ENCODE results near the gene PLCD3.

PLCD3 gene

DNA sequence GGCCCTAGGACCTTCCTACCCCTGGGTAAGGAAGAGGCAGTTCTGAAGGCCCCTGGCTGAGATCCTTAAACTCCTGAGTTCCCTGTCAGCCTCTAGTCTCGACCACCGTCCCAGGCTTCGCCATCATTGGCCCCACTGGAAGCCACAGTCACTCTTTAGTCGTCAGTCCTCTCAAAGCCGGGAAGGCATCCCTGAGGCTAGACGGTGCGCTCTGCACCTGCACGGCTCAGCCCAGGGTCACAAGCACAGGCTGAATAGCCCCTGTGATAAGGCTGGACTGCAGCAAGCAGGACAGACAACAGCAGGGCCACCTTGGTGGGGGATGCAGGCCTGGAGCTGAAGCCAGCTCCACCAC, 12.7 kb upstream of the PLCD3 start:
- Histone ChIP-seq H3K36me3 (ENCODE audit: control insufficient read depth in 2 of 2, insufficient read depth in 2 of 2, low read length in 2 of 2) (no peaks in the 10 kb centered on the region), H3K9me3 (ENCODE audit: control insufficient read depth in 2 of 2, low read length in 2 of 2) (no peaks in the 10 kb centered on the region), H3K4me3 (ENCODE audit: low read length in 2 of 2) (peak overlapping the region in 1 of 2 donors; percentile 20), H3K9ac (ENCODE audit: low read depth in 1 of 2, low read length in 2 of 2) (peak overlapping the region; percentile 4 to 77), H3K27me3 (ENCODE audit: control insufficient read depth in 2 of 2, insufficient read depth in 2 of 2, low read length in 2 of 2) (no peaks in the 10 kb centered on the region), H3K27ac (ENCODE audit: low read depth in 2 of 2, low read length in 2 of 2) (peak overlapping the region; percentile 82 to 87), H3K4me1 (ENCODE audit: control insufficient read depth in 2 of 2, insufficient read depth in 2 of 2, low read length in 2 of 2) (peaks cover 26 to 36% of the 10 kb centered on the region in 2 donors)

DNA sequence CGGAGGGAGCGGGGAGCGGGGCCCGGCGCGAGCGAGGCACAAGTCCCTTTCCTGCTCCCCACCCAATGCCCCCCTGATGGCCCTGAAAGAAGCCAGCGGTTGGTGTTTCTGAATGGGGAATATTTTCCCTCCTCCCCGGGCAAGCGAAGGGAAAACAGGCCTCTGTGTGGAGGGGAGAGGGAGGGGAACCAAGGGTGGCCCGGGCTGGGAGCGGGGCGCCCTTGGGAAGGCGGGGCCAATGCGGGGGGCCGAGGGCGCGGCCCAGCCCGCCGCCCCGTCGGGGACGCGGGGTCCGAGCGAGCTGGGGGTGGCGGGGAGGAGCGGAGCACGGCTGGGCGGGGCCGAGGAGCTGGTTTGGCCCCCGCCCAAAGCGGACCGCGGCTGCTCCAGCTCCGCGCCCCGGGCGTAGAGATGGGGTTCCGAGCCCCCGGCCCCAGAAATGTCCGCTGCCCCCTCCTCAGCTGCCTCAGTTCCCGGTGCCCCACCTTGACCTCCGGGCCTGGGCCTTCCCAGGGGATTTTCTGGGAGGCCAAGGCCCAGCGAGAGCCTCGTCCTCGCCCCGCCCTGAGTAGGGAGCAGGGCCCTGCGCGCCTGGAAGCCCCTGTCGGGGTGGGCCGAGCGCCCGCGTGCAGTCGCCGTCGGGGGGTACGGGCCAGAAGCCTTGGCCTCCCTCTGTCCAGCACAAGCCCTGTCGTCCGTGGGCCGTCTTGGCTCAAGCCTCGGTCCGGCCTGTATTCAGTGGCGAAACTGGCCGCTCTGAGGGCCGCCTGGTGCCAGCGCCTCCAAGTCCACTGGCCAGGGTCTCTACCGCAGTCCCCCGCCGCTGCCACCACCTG, 12.1 kb upstream of the PLCD3 start:
- Histone ChIP-seq H3K4me1 (ENCODE audit: control insufficient read depth in 2 of 2, insufficient read depth in 2 of 2, low read length in 2 of 2) (peaks cover 26 to 36% of the 10 kb centered on the region in 2 donors), H3K27me3 (ENCODE audit: control insufficient read depth in 2 of 2, insufficient read depth in 2 of 2, low read length in 2 of 2) (no peaks in the 10 kb centered on the region), H3K9ac (ENCODE audit: low read depth in 1 of 2, low read length in 2 of 2) (peak overlapping the region; percentile 52 to 77), H3K27ac (ENCODE audit: low read depth in 2 of 2, low read length in 2 of 2) (peak overlapping the region; percentile 82 to 87), H3K9me3 (ENCODE audit: control insufficient read depth in 2 of 2, low read length in 2 of 2) (no peaks in the 10 kb centered on the region), H3K36me3 (ENCODE audit: control insufficient read depth in 2 of 2, insufficient read depth in 2 of 2, low read length in 2 of 2) (no peaks in the 10 kb centered on the region), H3K4me3 (ENCODE audit: low read length in 2 of 2) (peak overlapping the region; percentile 20 to 56)

DNA sequence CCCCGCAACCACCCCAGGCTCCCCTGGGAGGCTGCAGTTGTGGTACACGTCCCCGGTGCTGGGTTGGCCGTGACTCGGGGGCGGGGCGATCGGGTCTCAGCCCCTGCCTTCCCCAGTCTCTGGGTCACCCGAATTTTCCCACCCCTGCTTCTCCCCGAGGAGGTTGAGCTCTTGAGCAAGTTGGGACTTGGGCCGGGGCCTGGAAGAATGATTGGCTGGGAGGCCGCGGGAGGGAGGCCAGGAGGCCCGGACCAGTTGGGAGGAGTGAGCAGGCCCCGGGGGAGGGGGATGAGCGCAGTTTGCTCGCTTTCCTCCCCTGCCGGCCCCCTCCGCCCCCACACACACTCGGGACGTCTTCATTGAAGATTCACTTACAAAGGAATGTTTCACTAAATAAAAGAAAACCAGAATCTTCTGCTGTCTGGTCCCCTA, 11.5 kb upstream of the PLCD3 start:
- peak overlapping the region; percentile 20 to 56 for H3K4me3 ChIP-seq (ENCODE audit: low read length in 2 of 2)
- H3K9ac ChIP-seq (ENCODE audit: low read depth in 1 of 2, low read length in 2 of 2): peak overlapping the region; percentile 52 to 77
- peaks cover 25 to 30% of the 10 kb centered on the region in 2 donors for H3K4me1 ChIP-seq (ENCODE audit: control insufficient read depth in 2 of 2, insufficient read depth in 2 of 2, low read length in 2 of 2)

DNA sequence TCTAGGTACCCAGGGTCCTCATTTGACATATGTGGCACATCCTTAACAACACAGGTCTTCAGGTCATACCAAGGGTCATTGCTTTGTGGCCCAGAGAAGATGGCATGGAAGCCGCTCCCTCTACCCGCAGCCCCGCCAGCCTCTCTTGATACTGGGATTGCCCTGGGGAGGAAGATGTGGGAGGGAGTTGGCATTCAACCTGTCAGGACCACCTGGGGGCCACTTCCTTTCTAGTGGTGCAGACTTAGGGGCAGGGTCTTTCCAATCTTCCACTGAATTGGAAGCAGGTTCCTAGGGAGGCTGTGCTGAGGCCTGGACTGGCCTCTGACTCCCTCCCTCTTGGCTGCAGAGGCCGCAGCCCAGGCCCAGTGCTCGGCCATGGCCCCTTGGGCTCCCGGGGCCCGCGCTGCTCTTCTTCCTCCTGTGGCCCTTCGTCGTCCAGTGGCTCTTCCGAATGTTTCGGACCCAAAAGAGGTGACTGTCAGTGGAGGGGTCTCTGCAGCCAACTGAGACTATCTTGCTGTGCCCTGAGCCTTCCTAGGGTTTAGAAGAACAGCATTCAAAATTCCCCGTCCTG, 10.9 kb upstream of the PLCD3 start:
- Histone ChIP-seq H3K9me3 (ENCODE audit: control insufficient read depth in 2 of 2, low read length in 2 of 2) (no peaks in the 10 kb centered on the region), H3K27me3 (ENCODE audit: control insufficient read depth in 2 of 2, insufficient read depth in 2 of 2, low read length in 2 of 2) (no peaks in the 10 kb centered on the region), H3K4me3 (ENCODE audit: low read length in 2 of 2) (no peak overlapping the region), H3K9ac (ENCODE audit: low read depth in 1 of 2, low read length in 2 of 2) (peak overlapping the region in 1 of 2 donors; percentile 77), H3K27ac (ENCODE audit: low read depth in 2 of 2, low read length in 2 of 2) (peak overlapping the region; percentile 82 to 87), H3K4me1 (ENCODE audit: control insufficient read depth in 2 of 2, insufficient read depth in 2 of 2, low read length in 2 of 2) (peaks cover 21 to 27% of the 10 kb centered on the region in 2 donors), H3K36me3 (ENCODE audit: control insufficient read depth in 2 of 2, insufficient read depth in 2 of 2, low read length in 2 of 2) (peaks cover 0 to under 1% of the 10 kb centered on the region in 2 donors)

More for the DNA sequence above, 11.5 kb upstream of the PLCD3 start:
- Histone ChIP-seq H3K27me3 (ENCODE audit: control insufficient read depth in 2 of 2, insufficient read depth in 2 of 2, low read length in 2 of 2) (no peaks in the 10 kb centered on the region), H3K27ac (ENCODE audit: low read depth in 2 of 2, low read length in 2 of 2) (peak overlapping the region; percentile 82 to 87), H3K36me3 (ENCODE audit: control insufficient read depth in 2 of 2, insufficient read depth in 2 of 2, low read length in 2 of 2) (no peaks in the 10 kb centered on the region), H3K9me3 (ENCODE audit: control insufficient read depth in 2 of 2, low read length in 2 of 2) (no peaks in the 10 kb centered on the region)

DNA sequence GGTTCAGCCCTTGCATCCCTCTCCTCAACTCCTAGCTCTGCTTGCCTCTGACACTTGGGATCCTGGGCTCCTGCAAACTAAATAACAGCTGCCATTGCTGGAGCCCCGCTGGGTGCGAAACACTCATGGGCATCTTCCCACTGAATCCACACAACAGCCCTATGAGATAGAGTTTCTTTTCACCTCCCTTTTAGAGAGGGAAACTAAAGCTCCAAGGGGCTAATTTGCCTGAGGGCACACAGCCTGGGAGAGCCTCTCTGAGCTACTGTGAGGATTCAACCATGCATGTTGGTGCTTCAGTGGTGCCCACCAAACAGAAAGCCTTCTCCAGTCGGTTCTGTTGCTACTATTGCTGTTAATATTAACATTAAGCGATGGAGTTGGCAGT, 7.2 kb upstream of the PLCD3 start:
- Histone ChIP-seq H3K36me3 (ENCODE audit: control insufficient read depth in 2 of 2, insufficient read depth in 2 of 2, low read length in 2 of 2) (peaks cover 0 to 3% of the 10 kb centered on the region in 2 donors), H3K9ac (ENCODE audit: low read depth in 1 of 2, low read length in 2 of 2) (no peak overlapping the region), H3K27ac (ENCODE audit: low read depth in 2 of 2, low read length in 2 of 2) (no peak overlapping the region), H3K4me1 (ENCODE audit: control insufficient read depth in 2 of 2, insufficient read depth in 2 of 2, low read length in 2 of 2) (peaks cover 17 to 26% of the 10 kb centered on the region in 2 donors), H3K9me3 (ENCODE audit: control insufficient read depth in 2 of 2, low read length in 2 of 2) (no peaks in the 10 kb centered on the region), H3K4me3 (ENCODE audit: low read length in 2 of 2) (no peak overlapping the region), H3K27me3 (ENCODE audit: control insufficient read depth in 2 of 2, insufficient read depth in 2 of 2, low read length in 2 of 2) (no peaks in the 10 kb centered on the region)

DNA sequence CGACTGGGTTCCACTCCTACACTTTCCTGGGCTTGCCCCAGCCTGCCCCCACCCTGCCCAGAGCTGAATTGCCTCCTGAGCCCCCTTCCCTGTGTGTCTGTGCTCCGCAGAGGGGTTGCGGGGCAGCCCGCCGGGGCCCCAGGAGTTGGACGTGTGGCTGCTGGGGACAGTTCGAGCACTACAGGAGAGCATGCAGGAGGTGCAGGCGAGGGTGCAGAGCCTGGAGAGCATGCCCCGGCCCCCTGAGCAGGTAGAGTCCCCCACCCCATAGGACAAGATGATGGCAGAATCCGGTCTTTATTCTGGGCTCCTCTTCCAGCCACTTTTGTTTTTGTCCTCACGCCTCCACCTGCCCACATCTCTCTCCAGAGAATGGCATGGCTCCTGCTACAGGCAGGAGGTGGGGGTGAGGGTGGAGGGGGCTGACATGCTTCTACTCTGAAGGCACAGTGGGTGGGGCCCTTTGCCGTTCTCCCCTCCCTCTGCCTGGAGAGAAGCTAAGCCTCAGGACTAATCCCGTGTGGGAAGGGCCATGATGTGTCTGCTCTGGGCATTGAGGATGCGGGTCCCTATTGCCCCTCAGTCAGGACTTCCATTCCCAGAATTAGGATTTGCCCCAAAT, 6.7 kb upstream of the PLCD3 start:
- H3K36me3 ChIP-seq (ENCODE audit: control insufficient read depth in 2 of 2, insufficient read depth in 2 of 2, low read length in 2 of 2): peaks cover 0 to 3% of the 10 kb centered on the region in 2 donors
- H3K27me3 ChIP-seq (ENCODE audit: control insufficient read depth in 2 of 2, insufficient read depth in 2 of 2, low read length in 2 of 2): no peaks in the 10 kb centered on the region
- no peaks in the 10 kb centered on the region for H3K9me3 ChIP-seq (ENCODE audit: control insufficient read depth in 2 of 2, low read length in 2 of 2)
- H3K4me3 ChIP-seq (ENCODE audit: low read length in 2 of 2): no peak overlapping the region
- no peak overlapping the region for H3K9ac ChIP-seq (ENCODE audit: low read depth in 1 of 2, low read length in 2 of 2)
- peaks cover 14 to 23% of the 10 kb centered on the region in 2 donors for H3K4me1 ChIP-seq (ENCODE audit: control insufficient read depth in 2 of 2, insufficient read depth in 2 of 2, low read length in 2 of 2)
- H3K27ac ChIP-seq (ENCODE audit: low read depth in 2 of 2, low read length in 2 of 2): no peak overlapping the region

DNA sequence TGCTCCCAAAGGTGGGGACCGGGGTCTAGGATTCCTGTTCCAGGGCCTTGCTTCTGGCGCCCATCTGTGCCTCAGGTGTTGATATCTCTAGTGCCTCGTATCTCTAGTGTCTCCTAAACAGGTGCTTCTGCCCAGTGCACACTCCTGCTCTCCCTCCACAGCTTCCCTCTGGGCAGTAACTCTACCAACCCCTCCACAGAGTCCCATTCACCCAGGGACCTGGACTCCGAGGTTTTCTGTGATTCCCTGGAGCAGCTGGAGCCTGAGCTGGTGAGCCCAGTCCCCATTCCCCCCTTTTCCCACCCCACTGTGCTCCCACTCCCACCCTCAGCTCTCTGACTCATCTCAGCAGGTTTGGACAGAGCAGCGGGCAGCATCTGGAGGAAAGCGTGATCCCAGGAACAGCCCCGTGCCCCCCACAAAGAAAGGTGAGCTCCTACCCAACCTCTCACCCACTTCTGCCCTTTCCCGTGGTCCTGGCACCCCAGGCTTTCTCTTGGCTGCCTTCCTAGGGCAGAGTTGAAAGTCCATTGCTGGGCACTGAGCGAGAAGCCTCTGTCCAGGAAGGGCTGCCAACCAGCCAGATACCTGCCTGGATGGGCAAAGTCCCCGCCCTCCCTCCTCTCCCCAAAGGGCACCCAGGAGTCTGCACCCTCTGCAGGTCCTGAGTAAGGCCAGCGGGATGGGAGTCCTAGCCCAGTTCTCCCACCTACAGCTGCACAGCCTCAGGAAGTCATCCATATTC, 5.4 kb upstream of the PLCD3 start:
- no peaks in the 10 kb centered on the region for H3K27me3 ChIP-seq (ENCODE audit: control insufficient read depth in 2 of 2, insufficient read depth in 2 of 2, low read length in 2 of 2)
- H3K27ac ChIP-seq (ENCODE audit: low read depth in 2 of 2, low read length in 2 of 2): no peak overlapping the region
- H3K9ac ChIP-seq (ENCODE audit: low read depth in 1 of 2, low read length in 2 of 2): no peak overlapping the region
- H3K4me3 ChIP-seq (ENCODE audit: low read length in 2 of 2): no peak overlapping the region
- no peaks in the 10 kb centered on the region for H3K9me3 ChIP-seq (ENCODE audit: control insufficient read depth in 2 of 2, low read length in 2 of 2)
- H3K36me3 ChIP-seq (ENCODE audit: control insufficient read depth in 2 of 2, insufficient read depth in 2 of 2, low read length in 2 of 2): peaks cover 0 to 3% of the 10 kb centered on the region in 2 donors
- H3K4me1 ChIP-seq (ENCODE audit: control insufficient read depth in 2 of 2, insufficient read depth in 2 of 2, low read length in 2 of 2): peaks cover 17 to 22% of the 10 kb centered on the region in 2 donors

DNA sequence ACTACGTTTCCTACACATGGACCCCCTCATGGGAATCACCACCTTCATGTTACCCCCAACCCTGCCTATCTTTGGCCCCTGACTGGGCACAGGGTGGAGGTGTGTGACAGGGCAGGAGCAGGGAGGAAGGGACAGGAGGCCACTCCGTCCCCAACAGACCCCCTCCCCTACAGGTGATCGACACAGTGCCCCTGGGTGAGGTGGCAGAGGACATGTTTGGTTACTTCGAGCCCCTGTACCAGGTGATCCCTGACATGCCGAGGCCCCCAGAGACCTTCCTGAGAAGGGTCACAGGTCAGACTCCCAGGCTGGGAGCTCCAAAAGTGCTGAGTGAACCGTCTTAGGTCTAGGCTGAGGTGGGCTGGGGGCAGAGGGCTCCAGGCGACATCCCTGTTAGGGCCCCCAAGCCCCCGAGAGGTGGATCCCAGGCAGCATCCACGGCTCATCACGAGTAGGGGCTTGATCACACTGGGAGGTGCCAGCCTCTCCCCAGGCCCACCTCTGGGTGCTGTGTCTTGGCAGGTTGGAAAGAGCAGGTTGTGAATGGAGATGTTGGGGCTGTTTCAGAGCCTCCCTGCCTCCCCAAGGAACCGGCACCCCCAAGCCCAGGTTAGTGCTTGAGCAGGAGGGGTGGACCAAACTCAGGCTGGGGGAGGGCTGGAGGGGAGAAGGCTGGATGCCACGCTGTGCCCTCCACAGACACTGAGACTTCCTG, 4.7 kb upstream of the PLCD3 start:
- Histone ChIP-seq H3K27ac (ENCODE audit: low read depth in 2 of 2, low read length in 2 of 2) (no peak overlapping the region), H3K9me3 (ENCODE audit: control insufficient read depth in 2 of 2, low read length in 2 of 2) (no peaks in the 10 kb centered on the region), H3K4me3 (ENCODE audit: low read length in 2 of 2) (peak overlapping the region; percentile 26 to 87), H3K27me3 (ENCODE audit: control insufficient read depth in 2 of 2, insufficient read depth in 2 of 2, low read length in 2 of 2) (no peaks in the 10 kb centered on the region), H3K9ac (ENCODE audit: low read depth in 1 of 2, low read length in 2 of 2) (no peak overlapping the region), H3K4me1 (ENCODE audit: control insufficient read depth in 2 of 2, insufficient read depth in 2 of 2, low read length in 2 of 2) (peaks cover 18 to 23% of the 10 kb centered on the region in 2 donors), H3K36me3 (ENCODE audit: control insufficient read depth in 2 of 2, insufficient read depth in 2 of 2, low read length in 2 of 2) (peaks cover 0 to 3% of the 10 kb centered on the region in 2 donors)

DNA sequence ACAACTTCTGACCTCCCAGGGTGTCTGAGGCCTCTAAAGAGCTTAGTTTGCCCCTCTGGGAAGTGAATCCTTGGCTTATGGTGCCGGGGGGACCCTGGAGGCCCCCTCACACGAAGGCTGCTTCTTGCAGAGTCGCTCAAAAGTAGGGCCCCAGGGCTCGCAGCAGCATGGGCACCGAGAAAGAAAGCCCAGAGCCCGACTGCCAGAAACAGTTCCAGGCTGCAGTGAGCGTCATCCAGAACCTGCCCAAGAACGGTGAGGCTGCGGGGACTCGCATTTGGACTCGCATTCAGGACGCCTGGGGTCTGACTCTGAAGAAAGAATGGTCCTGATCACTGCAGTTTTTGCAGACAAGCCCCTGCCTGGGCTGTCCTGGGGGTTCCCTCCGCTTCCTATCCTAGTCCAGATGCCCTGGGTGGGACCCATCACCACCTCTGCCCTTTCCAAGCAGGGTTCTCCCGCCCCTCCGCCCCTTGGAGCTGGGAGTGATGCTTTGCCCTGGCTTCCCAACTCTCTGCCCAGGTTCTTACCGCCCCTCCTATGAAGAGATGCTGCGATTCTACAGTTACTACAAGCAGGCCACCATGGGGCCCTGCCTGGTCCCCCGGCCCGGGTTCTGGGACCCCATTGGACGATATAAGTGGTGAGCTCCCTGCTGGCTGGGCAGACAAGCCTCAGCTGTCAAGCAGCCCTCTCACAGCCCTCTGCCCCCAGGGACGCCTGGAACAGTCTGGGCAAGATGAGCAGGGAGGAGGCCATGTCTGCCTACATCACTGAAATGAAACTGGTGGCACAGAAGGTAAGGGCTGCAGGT, 3.9 kb upstream of the PLCD3 start:
- H3K4me1 ChIP-seq (ENCODE audit: control insufficient read depth in 2 of 2, insufficient read depth in 2 of 2, low read length in 2 of 2): peaks cover 20 to 26% of the 10 kb centered on the region in 2 donors

More for the DNA sequence above, 3.9 kb upstream of the PLCD3 start:
- Histone ChIP-seq H3K27me3 (ENCODE audit: control insufficient read depth in 2 of 2, insufficient read depth in 2 of 2, low read length in 2 of 2) (no peaks in the 10 kb centered on the region), H3K9ac (ENCODE audit: low read depth in 1 of 2, low read length in 2 of 2) (peak overlapping the region; percentile 79 to 92), H3K4me3 (ENCODE audit: low read length in 2 of 2) (peak overlapping the region; percentile 87 to 93), H3K27ac (ENCODE audit: low read depth in 2 of 2, low read length in 2 of 2) (peak overlapping the region; percentile 75 to 83), H3K9me3 (ENCODE audit: control insufficient read depth in 2 of 2, low read length in 2 of 2) (no peaks in the 10 kb centered on the region), H3K36me3 (ENCODE audit: control insufficient read depth in 2 of 2, insufficient read depth in 2 of 2, low read length in 2 of 2) (peaks cover 0 to 3% of the 10 kb centered on the region in 2 donors)

Measured in mucosa of rectum (tissue), 2 donors.